GM12865 (cell line): ENCODE measurements around the gene PDE9A.

Experiments
- DNase-seq: peaks from one replicate; pipeline ENCODE4 v3.0.0; 2010; ENCODE audit warnings: low read depth
- H3K4me3 ChIP-seq: 2 replicates; pipeline ENCODE4 v1.5.1; 2011; ENCODE audit warnings: mild to moderate bottlenecking, low read depth, low read length, control low read depth
- CTCF ChIP-seq: IDR thresholded peaks from 2 replicates; pipeline ENCODE4 v1.5.1; 2011; ENCODE audit warnings: low read length, control low read depth, low read depth, inconsistent platforms; ENCODE audit not compliant: insufficient read depth; ENCODE audit errors: missing control alignments

Gene PDE9A

GRCh38 chr21:42755031-42755665, 101.7 kb downstream of the PDE9A start:
- no peak for DNase-seq
- no peak for TF ChIP-seq CTCF
- no peak overlapping the region for H3K4me3 ChIP-seq

- TF ChIP-seq CTCF = no peak
- no peak for DNase-seq
- no peak overlapping the region for H3K4me3 ChIP-seq
These were observed 102.6 kb downstream of the PDE9A start for GRCh38 chr21:42755766-42756579.

- no peak overlapping the region for H3K4me3 ChIP-seq
- no peak for TF ChIP-seq CTCF
- DNase-seq = no peak
These were observed 103.3 kb downstream of the PDE9A start for GRCh38 chr21:42756580-42757250.

GRCh38 chr21:42757422-42757821, 104.0 kb downstream of the PDE9A start:
- TF ChIP-seq CTCF = no peak
- DNase-seq = no peak
- H3K4me3 ChIP-seq = no peak overlapping the region

- H3K4me3 ChIP-seq = no peak overlapping the region
- no peak for DNase-seq
- no peak for TF ChIP-seq CTCF
These were observed 104.6 kb downstream of the PDE9A start for GRCh38 chr21:42757826-42758655.

GRCh38 chr21:42758721-42759593, 105.5 kb downstream of the PDE9A start:
- TF ChIP-seq CTCF = no peak
- no peak for DNase-seq
- no peak overlapping the region for H3K4me3 ChIP-seq
